ENCODE results near the gene ADGRA3. TPM values are rescaled to one million over a fixed set of nuclear protein-coding genes. Genes with fewer than 3 reads are reported as not detected.

ADGRA3 gene
- total RNA-seq, 1 experiment from 2014 or later: 56.5 TPM

- H2AFZ ChIP-seq (ENCODE audit: low read length): no peak overlapping the region
- Mint-ChIP-seq H3K9me3 (no peaks in the 10 kb centered on the region; a peak in 1 of 5 replicates), H3K27me3 (ENCODE audit: low read depth) (no peaks in the 10 kb centered on the region), H3K4me1 (peaks cover 34% of the 10 kb centered on the region in 2 experiments), H3K36me3 (ENCODE audit: insufficient read depth in 1 of 3, low read depth in 3 of 3) (peaks cover 19 to 25% (median 23%) of the 10 kb centered on the region in 3 experiments), H3K27ac (peak overlapping the region in 1 of 3 experiments; percentile 50; a peak in 3 of 7 replicates), H3K4me3 (no peak overlapping the region)
- peak; percentile 45 for DNase-seq
- no peak overlapping the region for H2BK15ac ChIP-seq (ENCODE audit: low read depth, low read length)
- no peak overlapping the region for H2AK5ac ChIP-seq (ENCODE audit: insufficient read length, low read length)
- H3K4me2 ChIP-seq (ENCODE audit: insufficient read depth, insufficient read length, low read length): no peak overlapping the region
- peaks cover 3% of the 10 kb centered on the region for H3K79me1 ChIP-seq (ENCODE audit: insufficient read depth, low read depth, low read length, poor library complexity, severe bottlenecking)
- H3K14ac ChIP-seq (ENCODE audit: insufficient read depth, low read length): no peak overlapping the region
- no peak overlapping the region for H3K4ac ChIP-seq (ENCODE audit: low read depth, low read length)
- H3K9me3 ChIP-seq (ENCODE audit: control insufficient read depth, low read depth, low read length): no peaks in the 10 kb centered on the region
- H3K18ac ChIP-seq (ENCODE audit: insufficient read length, low read depth, low read length): no peak overlapping the region
- no peaks in the 10 kb centered on the region for H3K79me2 ChIP-seq (ENCODE audit: insufficient read depth, low read length)
- no peak overlapping the region for H2BK120ac ChIP-seq (ENCODE audit: low read depth, low read length, poor library complexity, severe bottlenecking)
- H3T11ph ChIP-seq (ENCODE audit: low read length): no peak overlapping the region
- TF ChIP-seq CTCF (conservative IDR thresholded peaks at IDR 0.05): peak; percentile 50; the same call in 2 of the 3 replicates
- H3K9ac ChIP-seq (ENCODE audit: extremely low read depth, insufficient read length, low read length): no peak overlapping the region
- H3K23ac ChIP-seq (ENCODE audit: insufficient read length, low read depth, low read length): no peak overlapping the region
- no peak overlapping the region for H3K56ac ChIP-seq (ENCODE audit: insufficient read length, low read depth, low read length)
- H3K4me1 ChIP-seq (ENCODE audit: insufficient read depth, low read length): no peaks in the 10 kb centered on the region; the same call in 1 of the 2 replicates
- no peak overlapping the region for H4K5ac ChIP-seq (ENCODE audit: insufficient read length, low read depth, low read length)
- WGBS (ENCODE audit: extremely low coverage, insufficient read length, low lambda C conversion rate): no CpG with 5 or more reads among the region's 5 CpGs
- no peak overlapping the region for H4K91ac ChIP-seq (ENCODE audit: insufficient read length, low read depth, low read length)
- no peaks in the 10 kb centered on the region for H4K20me1 ChIP-seq (ENCODE audit: control insufficient read depth, insufficient read depth, insufficient read length)
- no peak overlapping the region for H2BK12ac ChIP-seq (ENCODE audit: insufficient read length, low read depth, low read length)
- no peaks in the 10 kb centered on the region for H3K23me2 ChIP-seq (ENCODE audit: insufficient read length, low read depth, low read length, poor library complexity, severe bottlenecking)
- H2BK20ac ChIP-seq (ENCODE audit: low read depth, low read length, poor library complexity, severe bottlenecking): no peak overlapping the region
- no peaks in the 10 kb centered on the region for H3K27me3 ChIP-seq (ENCODE audit: insufficient read depth, low read length)
- H4K8ac ChIP-seq (replicated peaks; ENCODE audit: insufficient read length, low read depth, low read length): no peak overlapping the region
- H2BK5ac ChIP-seq (ENCODE audit: insufficient read length, low read length): no peak overlapping the region
- no peak overlapping the region for H3K27ac ChIP-seq (ENCODE audit: insufficient read length, low read depth, low read length)
Observed at GRCh38 chr4:22463179-22463578, 52.7 kb downstream of the ADGRA3 start.

Measured in H9 (cell line).